ENCODE data around the gene TLE3.

The TLE3 gene

DNA sequence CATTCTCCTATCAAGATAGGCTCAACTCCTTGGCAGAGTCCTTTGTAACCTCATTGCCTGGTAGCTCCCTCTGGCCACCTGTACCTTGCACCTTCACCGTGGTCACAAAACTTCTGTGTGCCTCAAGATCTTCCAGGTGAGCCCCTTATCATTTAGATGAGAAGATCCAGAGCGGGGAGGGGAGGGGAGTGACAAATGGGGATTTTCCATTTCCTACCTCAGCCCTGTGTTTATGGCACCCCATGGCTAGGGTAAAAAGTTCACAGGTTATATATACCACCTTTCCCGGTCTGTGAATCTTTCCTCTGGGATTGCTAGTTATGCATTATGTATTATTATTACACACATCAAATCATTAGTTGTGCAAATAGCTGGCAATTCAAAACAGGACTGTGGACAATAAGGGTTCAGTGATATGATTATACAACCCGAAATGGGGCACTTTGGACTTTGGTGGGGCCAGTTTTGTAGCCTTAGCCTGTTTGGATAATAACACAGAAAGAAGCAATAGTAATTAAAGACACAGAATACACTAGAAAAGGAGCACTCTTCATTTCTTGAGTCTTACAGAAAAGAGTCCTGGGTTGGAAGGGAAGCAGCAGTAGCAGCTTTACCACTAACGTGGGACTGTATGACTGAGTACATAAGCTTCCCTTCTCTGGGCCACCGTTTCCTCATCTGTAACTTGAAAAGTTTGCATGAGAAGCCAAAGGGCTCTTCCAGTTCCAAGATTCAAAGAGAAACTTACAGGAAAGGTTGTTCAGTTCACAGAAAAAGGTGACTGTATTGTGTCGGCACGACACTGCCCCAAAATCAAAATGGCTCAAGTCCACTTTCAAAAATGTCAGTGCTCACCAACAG is 7.1 kb downstream of the TLE3 start:
- TF ChIP-seq, protein P1, sequence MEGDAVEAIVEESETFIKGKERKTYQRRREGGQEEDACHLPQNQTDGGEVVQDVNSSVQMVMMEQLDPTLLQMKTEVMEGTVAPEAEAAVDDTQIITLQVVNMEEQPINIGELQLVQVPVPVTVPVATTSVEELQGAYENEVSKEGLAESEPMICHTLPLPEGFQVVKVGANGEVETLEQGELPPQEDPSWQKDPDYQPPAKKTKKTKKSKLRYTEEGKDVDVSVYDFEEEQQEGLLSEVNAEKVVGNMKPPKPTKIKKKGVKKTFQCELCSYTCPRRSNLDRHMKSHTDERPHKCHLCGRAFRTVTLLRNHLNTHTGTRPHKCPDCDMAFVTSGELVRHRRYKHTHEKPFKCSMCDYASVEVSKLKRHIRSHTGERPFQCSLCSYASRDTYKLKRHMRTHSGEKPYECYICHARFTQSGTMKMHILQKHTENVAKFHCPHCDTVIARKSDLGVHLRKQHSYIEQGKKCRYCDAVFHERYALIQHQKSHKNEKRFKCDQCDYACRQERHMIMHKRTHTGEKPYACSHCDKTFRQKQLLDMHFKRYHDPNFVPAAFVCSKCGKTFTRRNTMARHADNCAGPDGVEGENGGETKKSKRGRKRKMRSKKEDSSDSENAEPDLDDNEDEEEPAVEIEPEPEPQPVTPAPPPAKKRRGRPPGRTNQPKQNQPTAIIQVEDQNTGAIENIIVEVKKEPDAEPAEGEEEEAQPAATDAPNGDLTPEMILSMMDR (IDR thresholded peaks at IDR 0.05; ENCODE audit: control insufficient read depth, insufficient read depth, low read depth, low read length, missing control alignments) = no peak
- no peak for DNase-seq (ENCODE audit: low read depth)
- no peak overlapping the region for H3K4me3 ChIP-seq (ENCODE audit: control insufficient read depth, low read depth, low read length)

DNA sequence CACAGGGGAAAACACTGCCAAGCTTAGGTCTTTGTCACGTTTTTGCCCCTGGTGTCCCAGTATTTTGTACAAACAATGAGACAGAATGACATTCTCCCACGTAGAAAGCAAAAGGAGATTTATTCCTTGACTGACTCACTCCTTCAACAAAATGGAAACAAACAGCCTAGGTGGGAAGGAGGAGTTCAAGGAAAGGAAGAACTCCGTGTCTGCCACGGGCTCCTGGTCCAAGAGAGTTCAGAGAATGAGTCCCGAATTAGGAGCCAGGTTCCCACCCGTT is 8.1 kb downstream of the TLE3 start:
- DNase-seq (ENCODE audit: low read depth) = no peak
- no peak overlapping the region for H3K4me3 ChIP-seq (ENCODE audit: control insufficient read depth, low read depth, low read length)
- TF ChIP-seq, protein P1 (IDR thresholded peaks at IDR 0.05; ENCODE audit: control insufficient read depth, insufficient read depth, low read depth, low read length, missing control alignments) = no peak

DNA sequence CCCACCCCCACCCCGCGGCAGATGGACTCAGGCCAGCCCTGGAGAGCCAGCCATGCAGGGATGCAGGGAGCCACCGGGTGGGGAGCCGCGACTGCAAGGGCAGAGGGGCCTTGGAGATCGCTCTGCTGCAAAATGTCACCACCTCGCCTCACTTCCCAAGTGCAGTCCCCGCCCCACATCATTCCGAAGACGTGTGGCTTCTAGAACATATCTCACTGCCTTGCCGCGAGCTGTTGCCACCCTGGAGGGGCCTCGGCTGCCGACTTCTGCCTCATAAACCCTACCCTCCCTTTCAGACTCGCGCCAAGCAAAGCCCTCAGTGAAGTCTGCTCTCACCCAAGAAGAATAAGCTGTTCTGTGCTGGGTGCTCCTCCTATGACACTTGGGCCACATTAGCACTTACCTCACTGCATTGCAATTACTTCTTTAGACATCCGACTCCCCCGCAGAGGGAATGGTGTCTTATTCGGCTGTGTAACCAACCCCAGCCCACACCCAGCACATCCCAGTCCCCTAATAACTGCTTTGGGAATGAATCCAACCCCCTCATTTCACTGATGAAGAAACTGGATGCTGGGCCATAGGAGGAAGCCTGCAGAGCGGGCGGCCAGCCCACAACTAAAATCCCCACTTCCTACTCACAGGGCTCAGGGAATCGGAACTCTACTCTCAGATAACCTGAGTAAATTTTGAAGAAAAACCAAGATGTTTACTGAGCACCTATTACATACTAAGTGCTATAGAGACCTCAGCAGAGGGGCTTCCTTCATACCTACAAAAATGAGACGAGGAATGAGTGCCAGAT is 8.6 kb downstream of the TLE3 start:
- no peak for DNase-seq (ENCODE audit: low read depth)
- TF ChIP-seq, protein P1 (IDR thresholded peaks at IDR 0.05; ENCODE audit: control insufficient read depth, insufficient read depth, low read depth, low read length, missing control alignments) = no peak
- H3K4me3 ChIP-seq (ENCODE audit: control insufficient read depth, low read depth, low read length) = no peak overlapping the region

DNA sequence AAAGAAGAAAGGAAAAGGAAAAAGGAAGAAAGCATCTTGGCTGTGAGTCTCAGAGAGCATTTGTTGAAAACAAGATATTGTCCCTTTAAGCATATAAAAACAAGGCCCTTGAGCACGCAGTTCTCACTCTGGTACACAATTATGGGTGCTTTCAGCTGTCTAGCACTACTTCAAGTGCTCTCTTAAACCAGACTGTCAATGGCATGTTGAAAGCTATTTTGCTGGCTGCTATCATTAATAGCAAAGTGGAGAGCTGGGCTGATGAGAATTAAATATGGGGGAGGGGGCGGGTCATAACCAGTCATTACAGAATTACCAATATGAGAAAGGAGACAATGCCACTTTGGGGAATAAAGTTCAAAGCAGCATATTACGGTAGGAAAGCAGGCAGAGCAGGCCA is 9.3 kb downstream of the TLE3 start:
- H3K4me3 ChIP-seq (ENCODE audit: control insufficient read depth, low read depth, low read length) = no peak overlapping the region
- TF ChIP-seq, protein P1 (IDR thresholded peaks at IDR 0.05; ENCODE audit: control insufficient read depth, insufficient read depth, low read depth, low read length, missing control alignments) = no peak
- DNase-seq (ENCODE audit: low read depth) = no peak

- no peak overlapping the region for H3K4me3 ChIP-seq (ENCODE audit: control insufficient read depth, low read depth, low read length)
- DNase-seq (ENCODE audit: low read depth) = no peak
- TF ChIP-seq, protein P1 (IDR thresholded peaks at IDR 0.05; ENCODE audit: control insufficient read depth, insufficient read depth, low read depth, low read length, missing control alignments) = no peak
These were observed 9.9 kb downstream of the TLE3 start for GRCh38 chr15:70087708-70088352.

DNA sequence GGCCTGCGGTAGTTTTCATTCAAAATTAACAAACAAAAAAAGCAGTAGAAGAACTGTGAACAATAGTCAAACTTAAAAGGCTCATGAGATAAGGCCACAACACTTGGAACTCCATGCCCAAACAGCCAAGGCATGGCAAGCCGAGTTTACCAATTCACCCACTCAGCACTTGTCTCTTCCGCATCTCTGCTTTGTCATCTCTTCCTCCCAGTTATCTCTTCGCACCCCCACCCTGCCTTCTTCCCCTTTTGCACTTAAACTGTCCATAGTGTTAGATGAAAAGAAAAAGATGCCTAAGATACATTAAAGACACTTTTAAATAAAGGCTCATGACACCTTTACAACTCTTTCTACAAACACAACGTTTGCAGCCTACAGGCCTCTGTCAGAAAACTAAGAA is 11.1 kb downstream of the TLE3 start:
- no peak overlapping the region for H3K4me3 ChIP-seq (ENCODE audit: control insufficient read depth, low read depth, low read length)
- TF ChIP-seq, protein P1 (IDR thresholded peaks at IDR 0.05; ENCODE audit: control insufficient read depth, insufficient read depth, low read depth, low read length, missing control alignments) = no peak
- no peak for DNase-seq (ENCODE audit: low read depth)

Data from AG09309 (cell line).